GM23338 (cell line): ENCODE results near the gene FLOT2. TPM values are rescaled to one million over a fixed set of nuclear protein-coding genes. Genes with fewer than 3 reads are reported as not detected.
A peak's percentile ranks its signal among the peaks of the same experiment; 100 is the strongest.

Experiments
- ATAC-seq: fragments of 200-7000 bp; cut with Tn5 transposase; 3 replicates; pipeline ENCODE4 v1.9.1; 2020
- DNase-seq: peaks from one replicate; pipeline ENCODE4 v3.0.0-alpha.2; 2015; ENCODE audit warnings: low spot score
- H2AFZ ChIP-seq: fragments of 200-600 bp; sonication (generic); 2 replicates; pipeline ENCODE4 v1.8.0; 2016; ENCODE audit warnings: antibody characterized with exemption, mild to moderate bottlenecking, moderate library complexity
- H3F3A ChIP-seq: fragments of 200-600 bp; sonication (generic); replicated peaks from 2 replicates; pipeline ENCODE4 v1.8.0; 2017; ENCODE audit warnings: antibody characterized with exemption, mixed run types, low read depth
- H3K27ac ChIP-seq: fragments of 200-600 bp; sonication (generic); 2 replicates; pipeline ENCODE4 v1.6.1; 2016; ENCODE audit warnings: low read depth
- H3K27me3 ChIP-seq: fragments of 200-600 bp; sonication (generic); 2 replicates; pipeline ENCODE4 v1.8.0; 2016; ENCODE audit warnings: mild to moderate bottlenecking, mixed run types, moderate library complexity; ENCODE audit not compliant: insufficient read depth
- H3K36me3 ChIP-seq: fragments of 200-600 bp; sonication (generic); 2 replicates; pipeline ENCODE4 v1.8.0; 2016; ENCODE audit warnings: mild to moderate bottlenecking; ENCODE audit not compliant: insufficient read depth
- H3K4me1 ChIP-seq: fragments of 200-600 bp; sonication (generic); 2 replicates; pipeline ENCODE4 v1.8.0; 2016; ENCODE audit warnings: mild to moderate bottlenecking, moderate library complexity; ENCODE audit not compliant: insufficient read depth
- H3K4me2 ChIP-seq: fragments of 200-600 bp; sonication (generic); 2 replicates; pipeline ENCODE4 v1.7.1; 2017; ENCODE audit warnings: mixed run types
- H3K4me3 ChIP-seq: fragments of 200-600 bp; sonication (generic); 2 replicates; pipeline ENCODE4 v1.6.1; 2016; ENCODE audit warnings: mixed run types
- H3K79me2 ChIP-seq: fragments of 200-600 bp; sonication (generic); replicated peaks from 2 replicates; pipeline ENCODE4 v1.8.0; 2017; ENCODE audit warnings: mild to moderate bottlenecking; ENCODE audit not compliant: insufficient read depth
- H3K9me2 ChIP-seq: fragments of 200-600 bp; sonication (generic); 2 replicates; pipeline ENCODE4 v1.8.0; 2017; ENCODE audit not compliant: insufficient read depth
- H4K20me1 ChIP-seq: fragments of 200-600 bp; sonication (generic); replicated peaks from 2 replicates; pipeline ENCODE4 v1.8.0; 2017; ENCODE audit warnings: mild to moderate bottlenecking; ENCODE audit not compliant: insufficient read depth
- H3K27ac Mint-ChIP-seq: 2 replicates; pipeline ENCODE4 v1.8.0; 2020; ENCODE audit warnings: inconsistent platforms, mild to moderate bottlenecking, moderate library complexity, mixed read lengths
- H3K27me3 Mint-ChIP-seq: 3 replicates; pipeline ENCODE4 v1.8.0; 2022; ENCODE audit warnings: low read depth, mild to moderate bottlenecking, moderate library complexity, mixed read lengths, inconsistent platforms; ENCODE audit not compliant: insufficient read depth, poor library complexity
- H3K36me3 Mint-ChIP-seq: 3 replicates; pipeline ENCODE4 v1.8.0; 2021; ENCODE audit warnings: low read depth, mild to moderate bottlenecking, inconsistent platforms, moderate library complexity, mixed read lengths
- H3K4me1 Mint-ChIP-seq: 3 replicates; pipeline ENCODE4 v1.8.0; 2020; ENCODE audit warnings: mild to moderate bottlenecking, inconsistent platforms, mixed read lengths
- H3K4me3 Mint-ChIP-seq: 3 replicates; pipeline ENCODE4 v1.8.0; 2021; ENCODE audit warnings: moderate library complexity, mild to moderate bottlenecking, inconsistent platforms, mixed read lengths
- H3K9me3 Mint-ChIP-seq: 3 replicates; pipeline ENCODE4 v1.8.0; 2020; ENCODE audit warnings: moderate library complexity, mild to moderate bottlenecking, inconsistent platforms, mixed read lengths
- EZH2 ChIP-seq: fragments of 200-600 bp; sonication (generic); IDR thresholded peaks from one replicate; pipeline ENCODE4 v1.8.0; 2017; ENCODE audit warnings: antibody characterized with exemption, mild to moderate bottlenecking, low read depth; ENCODE audit not compliant: unreplicated experiment
- EZH2phosphoT487 ChIP-seq: fragments of 200-600 bp; sonication (generic); IDR thresholded peaks from one replicate; pipeline ENCODE4 v1.8.1; 2018; ENCODE audit warnings: antibody characterized with exemption; ENCODE audit not compliant: unreplicated experiment
- JUNB ChIP-seq: IDR thresholded peaks from one replicate; pipeline ENCODE4 v1.6.1; 2016; ENCODE audit warnings: antibody characterized with exemption; ENCODE audit not compliant: unreplicated experiment
- NANOG ChIP-seq: IDR thresholded peaks from 2 replicates; pipeline ENCODE4 v1.6.1; 2016; ENCODE audit warnings: antibody characterized with exemption, borderline replicate concordance
- POLR2AphosphoS5 ChIP-seq: IDR thresholded peaks from 2 replicates; pipeline ENCODE4 v1.6.1; 2016; ENCODE audit warnings: antibody characterized with exemption, low read depth
- STAT1 ChIP-seq: IDR thresholded peaks from one replicate; pipeline ENCODE4 v1.6.1; 2016; ENCODE audit warnings: antibody characterized with exemption; ENCODE audit not compliant: unreplicated experiment
- ZNF114 ChIP-seq: fragments of 250-450 bp; sonication (Bioruptor Pico); IDR thresholded peaks from 2 replicates; pipeline ENCODE4 v1.5.0; 2020; ENCODE audit warnings: mild to moderate bottlenecking, moderate library complexity
- ZNF331 ChIP-seq: fragments of 250-450 bp; sonication (Bioruptor Pico); IDR thresholded peaks from 2 replicates; pipeline ENCODE4 v1.5.0; 2020; ENCODE audit warnings: low read depth, mild to moderate bottlenecking, moderate library complexity
- polyA plus RNA-seq: library from polyadenylated mRNA; unstranded; fragments of >200 nt; fragmentation: Nextera tagmentation; extraction: Ambion mirVana; gene quantifications from 2 replicates; pipeline ENCODE4 v1.2.1, GENCODE V29; 2016
- total RNA-seq: library from RNA; depleted of rRNA; stranded (reverse); fragments of >200 nt; shearing (Covaris generic); gene quantifications from 2 replicates; pipeline ENCODE4 v1.2.3, GENCODE V29; 2014
- TF ChIP-seq, protein P1 (sequence below): IDR thresholded peaks from one replicate; pipeline ENCODE4 v1.6.1; 2018; ENCODE audit warnings: antibody characterized with exemption; ENCODE audit not compliant: unreplicated experiment
- TF ChIP-seq, protein P2 (sequence below), 2 experiments: fragments of 200-600 bp in 1 of 2; sonication (generic) in 1 of 2; conservative IDR thresholded peaks; 2 replicates each; pipeline versions ENCODE4 v1.5.1 to v1.6.1; 2016 to 2017; ENCODE audit warnings: antibody characterized with exemption in 2 of 2, low read depth in 2 of 2, mild to moderate bottlenecking in 2 of 2, moderate library complexity in 1 of 2

FLOT2 gene
- total and polyA plus RNA-seq, 2 experiments from 2014 or later, result 49.8 to 66.1 TPM

DNA sequence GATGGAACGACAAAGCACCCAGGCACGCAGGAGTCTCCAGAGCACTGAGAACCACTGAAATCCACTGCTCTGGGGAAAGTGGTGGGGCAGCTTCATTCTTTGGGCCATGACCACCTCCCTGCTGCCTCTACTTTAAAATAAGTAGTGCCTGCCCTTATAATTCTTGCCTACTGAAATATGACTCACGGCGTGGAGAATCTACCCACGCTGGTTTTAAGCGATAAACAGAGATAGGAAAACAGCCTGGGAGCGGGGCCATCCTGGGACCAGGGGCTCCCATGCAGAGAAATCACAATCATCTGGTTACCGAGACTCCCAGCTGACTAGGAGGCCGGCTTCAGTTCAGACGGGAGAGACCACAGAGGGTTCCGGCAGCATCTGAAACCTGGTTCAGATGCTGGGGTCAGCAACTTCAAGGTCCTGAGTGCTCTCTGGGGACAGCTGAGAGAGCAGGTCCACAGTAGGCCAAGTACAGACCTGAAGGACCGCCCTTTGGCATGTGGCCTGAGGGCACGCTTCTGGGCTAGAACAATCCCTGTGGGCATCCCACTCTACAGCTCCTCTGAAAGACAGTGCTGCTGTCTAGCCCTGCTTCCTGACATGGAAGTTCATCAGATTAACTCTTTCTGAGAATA, 14.0 kb upstream of the FLOT2 start (continued):
- TF ChIP-seq, protein P1, sequence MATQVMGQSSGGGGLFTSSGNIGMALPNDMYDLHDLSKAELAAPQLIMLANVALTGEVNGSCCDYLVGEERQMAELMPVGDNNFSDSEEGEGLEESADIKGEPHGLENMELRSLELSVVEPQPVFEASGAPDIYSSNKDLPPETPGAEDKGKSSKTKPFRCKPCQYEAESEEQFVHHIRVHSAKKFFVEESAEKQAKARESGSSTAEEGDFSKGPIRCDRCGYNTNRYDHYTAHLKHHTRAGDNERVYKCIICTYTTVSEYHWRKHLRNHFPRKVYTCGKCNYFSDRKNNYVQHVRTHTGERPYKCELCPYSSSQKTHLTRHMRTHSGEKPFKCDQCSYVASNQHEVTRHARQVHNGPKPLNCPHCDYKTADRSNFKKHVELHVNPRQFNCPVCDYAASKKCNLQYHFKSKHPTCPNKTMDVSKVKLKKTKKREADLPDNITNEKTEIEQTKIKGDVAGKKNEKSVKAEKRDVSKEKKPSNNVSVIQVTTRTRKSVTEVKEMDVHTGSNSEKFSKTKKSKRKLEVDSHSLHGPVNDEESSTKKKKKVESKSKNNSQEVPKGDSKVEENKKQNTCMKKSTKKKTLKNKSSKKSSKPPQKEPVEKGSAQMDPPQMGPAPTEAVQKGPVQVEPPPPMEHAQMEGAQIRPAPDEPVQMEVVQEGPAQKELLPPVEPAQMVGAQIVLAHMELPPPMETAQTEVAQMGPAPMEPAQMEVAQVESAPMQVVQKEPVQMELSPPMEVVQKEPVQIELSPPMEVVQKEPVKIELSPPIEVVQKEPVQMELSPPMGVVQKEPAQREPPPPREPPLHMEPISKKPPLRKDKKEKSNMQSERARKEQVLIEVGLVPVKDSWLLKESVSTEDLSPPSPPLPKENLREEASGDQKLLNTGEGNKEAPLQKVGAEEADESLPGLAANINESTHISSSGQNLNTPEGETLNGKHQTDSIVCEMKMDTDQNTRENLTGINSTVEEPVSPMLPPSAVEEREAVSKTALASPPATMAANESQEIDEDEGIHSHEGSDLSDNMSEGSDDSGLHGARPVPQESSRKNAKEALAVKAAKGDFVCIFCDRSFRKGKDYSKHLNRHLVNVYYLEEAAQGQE, result no peak

DNA sequence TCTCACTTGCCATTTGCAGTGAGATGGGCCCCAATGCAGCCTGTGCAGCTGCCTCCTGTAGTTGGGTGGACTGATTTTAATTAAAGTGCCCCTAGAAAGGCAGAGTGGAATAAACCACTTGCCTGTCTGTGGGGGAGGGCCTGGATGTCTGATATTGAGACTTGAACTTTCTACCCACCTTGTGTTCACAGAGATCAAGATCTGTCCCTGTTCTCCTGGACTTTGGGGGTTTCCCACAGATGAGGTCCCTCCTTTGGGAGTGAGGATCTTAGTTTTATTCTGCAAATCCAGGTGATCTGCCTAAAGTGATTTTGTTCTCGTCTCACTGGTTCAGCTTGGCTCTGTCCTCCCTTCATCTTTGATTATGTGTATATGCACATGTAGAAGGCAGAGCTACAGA, 13.0 kb upstream of the FLOT2 start:
- Histone ChIP-seq H3K79me2 (peaks cover 12% of the 10 kb centered on the region; the same call in 1 of the 2 replicates), H3K4me2 (no peak overlapping the region), H3K9me2 (no peaks in the 10 kb centered on the region), H3K27me3 (no peaks in the 10 kb centered on the region), H4K20me1 (peaks cover 22% of the 10 kb centered on the region), H3F3A (peaks cover 76% of the 10 kb centered on the region), H3K4me3 (no peak overlapping the region), H2AFZ (no peak overlapping the region), H3K27ac (peak overlapping the region; percentile 45; the same call in 1 of the 2 replicates), H3K4me1 (peaks cover 22% of the 10 kb centered on the region), H3K36me3 (peaks cover 78% of the 10 kb centered on the region)
- no peak overlapping the region for H3K4me3 Mint-ChIP-seq
- no peak for ATAC-seq
- H3K36me3 Mint-ChIP-seq, result peaks cover 94% of the 10 kb centered on the region
- peaks cover 32% of the 10 kb centered on the region for H3K27me3 Mint-ChIP-seq
- H3K27ac Mint-ChIP-seq, result no peak overlapping the region
- H3K9me3 Mint-ChIP-seq, result no peaks in the 10 kb centered on the region; the same call in 2 of the 3 replicates
- no peak for DNase-seq
- H3K4me1 Mint-ChIP-seq, result peaks cover 37% of the 10 kb centered on the region
- no peak for TF ChIP-seq ZNF114 (CRISPR knock-in tag)
- TF ChIP-seq, protein P1, result no peak
- TF ChIP-seq EZH2, result no peak
- TF ChIP-seq ZNF331 (CRISPR knock-in tag), result no peak
- TF ChIP-seq POLR2AphosphoS5, result no peak
- TF ChIP-seq EZH2phosphoT487, result no peak
- TF ChIP-seq, protein P2, sequence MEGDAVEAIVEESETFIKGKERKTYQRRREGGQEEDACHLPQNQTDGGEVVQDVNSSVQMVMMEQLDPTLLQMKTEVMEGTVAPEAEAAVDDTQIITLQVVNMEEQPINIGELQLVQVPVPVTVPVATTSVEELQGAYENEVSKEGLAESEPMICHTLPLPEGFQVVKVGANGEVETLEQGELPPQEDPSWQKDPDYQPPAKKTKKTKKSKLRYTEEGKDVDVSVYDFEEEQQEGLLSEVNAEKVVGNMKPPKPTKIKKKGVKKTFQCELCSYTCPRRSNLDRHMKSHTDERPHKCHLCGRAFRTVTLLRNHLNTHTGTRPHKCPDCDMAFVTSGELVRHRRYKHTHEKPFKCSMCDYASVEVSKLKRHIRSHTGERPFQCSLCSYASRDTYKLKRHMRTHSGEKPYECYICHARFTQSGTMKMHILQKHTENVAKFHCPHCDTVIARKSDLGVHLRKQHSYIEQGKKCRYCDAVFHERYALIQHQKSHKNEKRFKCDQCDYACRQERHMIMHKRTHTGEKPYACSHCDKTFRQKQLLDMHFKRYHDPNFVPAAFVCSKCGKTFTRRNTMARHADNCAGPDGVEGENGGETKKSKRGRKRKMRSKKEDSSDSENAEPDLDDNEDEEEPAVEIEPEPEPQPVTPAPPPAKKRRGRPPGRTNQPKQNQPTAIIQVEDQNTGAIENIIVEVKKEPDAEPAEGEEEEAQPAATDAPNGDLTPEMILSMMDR (conservative IDR thresholded peaks at IDR 0.05; ENCODE audit: low read depth in 2 of 2), result no peak
- no peak for TF ChIP-seq NANOG
- TF ChIP-seq JUNB, result no peak
- no peak for TF ChIP-seq STAT1
